A549 treated with ZK216348 at 1 μM for 4 hours (cell line): ENCODE data around the gene KRT7. TPM values are rescaled to one million over a fixed set of nuclear protein-coding genes. Genes with fewer than 3 reads are reported as not detected.

Experiments used
- total RNA-seq: library from RNA; stranded (reverse); fragments of 200-300 nt; extraction: Qiagen RNA extraction; gene quantifications from 5 replicates; pipeline ENCODE4 v1.2.3, GENCODE V29; 2022; ENCODE audit warnings: low read depth

The KRT7 gene
- total RNA-seq = 3,669 to 5,808 TPM (median 4,897 TPM) in 5 replicates

DNA sequence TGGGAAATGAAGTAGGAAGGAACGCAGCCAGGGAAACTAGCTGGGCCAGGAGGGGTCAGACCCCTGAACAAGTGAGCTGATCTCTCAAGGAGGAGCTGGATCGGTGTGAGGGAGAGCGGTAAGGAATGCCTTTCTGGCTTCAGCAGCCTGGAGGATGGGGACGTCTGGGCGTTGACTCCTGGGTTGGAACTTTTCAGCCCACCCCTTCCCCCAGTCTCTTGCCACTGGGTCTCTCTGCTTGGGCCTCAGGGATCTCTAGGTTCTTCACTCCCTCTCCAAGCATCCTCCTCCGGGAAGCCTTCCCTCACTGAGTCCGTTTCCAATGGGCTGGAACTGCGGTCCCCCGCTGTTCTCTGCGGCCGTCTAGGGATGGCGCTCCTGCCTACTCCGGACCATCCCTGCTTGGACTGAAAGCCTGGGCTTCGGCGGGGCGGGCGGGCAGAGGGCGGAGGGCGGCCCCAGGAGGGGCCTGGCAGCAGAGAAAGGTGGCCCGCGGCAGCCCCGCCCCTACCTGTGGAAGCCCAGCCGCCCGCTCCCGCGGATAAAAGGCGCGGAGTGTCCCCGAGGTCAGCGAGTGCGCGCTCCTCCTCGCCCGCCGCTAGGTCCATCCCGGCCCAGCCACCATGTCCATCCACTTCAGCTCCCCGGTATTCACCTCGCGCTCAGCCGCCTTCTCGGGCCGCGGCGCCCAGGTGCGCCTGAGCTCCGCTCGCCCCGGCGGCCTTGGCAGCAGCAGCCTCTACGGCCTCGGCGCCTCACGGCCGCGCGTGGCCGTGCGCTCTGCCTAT is at the start of gene KRT7:
TSS of gene KRT7 (plus strand) at position 570 of the 788 bp plus-strand sequence. CDS start at position 624, 54 bp downstream.

DNA sequence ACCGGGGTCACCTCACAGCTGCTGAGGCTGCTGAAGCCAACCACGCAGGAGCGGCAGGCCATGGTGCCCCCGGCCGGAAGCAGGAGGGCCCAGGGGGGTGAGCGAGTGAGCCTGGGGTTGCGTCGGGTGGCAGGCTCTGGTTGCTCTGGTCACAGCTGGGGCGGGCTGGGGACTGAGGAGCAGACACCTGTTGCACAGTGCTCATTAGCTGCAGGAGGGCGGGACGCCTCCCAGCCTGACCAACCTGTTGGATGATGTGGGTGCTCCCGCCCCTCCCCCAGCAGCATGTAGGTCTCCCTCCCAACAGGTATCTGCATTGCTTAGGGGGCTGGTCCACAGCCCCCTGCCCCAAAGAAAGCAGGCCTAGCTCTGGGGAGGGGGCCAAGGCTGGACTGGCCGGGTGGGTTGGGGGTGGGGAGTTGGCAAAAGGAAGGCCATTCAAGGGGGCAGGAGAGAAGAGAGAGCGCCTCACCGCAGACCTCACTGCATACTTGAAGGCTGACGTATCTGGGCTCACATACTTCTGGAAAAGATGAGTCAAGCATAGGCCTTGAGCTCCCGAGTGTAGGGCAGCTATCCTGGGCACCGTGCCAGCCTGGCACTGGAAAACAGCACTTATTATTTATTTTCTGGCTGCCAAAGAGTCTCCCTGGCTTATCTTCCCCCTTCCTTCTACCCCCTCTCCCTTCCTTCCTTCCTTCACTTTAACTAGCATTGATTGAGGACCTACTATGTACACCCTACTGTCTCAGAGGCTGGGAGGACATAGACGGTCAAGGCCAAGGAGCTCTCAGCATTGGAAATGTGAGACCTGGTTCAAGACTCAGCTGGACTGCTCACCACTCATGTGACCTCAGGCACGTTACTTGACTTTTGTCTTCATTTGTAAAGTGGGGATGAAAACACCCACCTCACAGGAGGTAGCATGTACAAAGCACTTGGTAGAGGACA is 40.9 kb upstream of the KRT7 start, which contains the start of gene KRT80:
TSS of gene KRT80 (minus strand) at position 174 of the 951 bp plus-strand sequence. CDS start at position 62, 112 bp downstream.

DNA sequence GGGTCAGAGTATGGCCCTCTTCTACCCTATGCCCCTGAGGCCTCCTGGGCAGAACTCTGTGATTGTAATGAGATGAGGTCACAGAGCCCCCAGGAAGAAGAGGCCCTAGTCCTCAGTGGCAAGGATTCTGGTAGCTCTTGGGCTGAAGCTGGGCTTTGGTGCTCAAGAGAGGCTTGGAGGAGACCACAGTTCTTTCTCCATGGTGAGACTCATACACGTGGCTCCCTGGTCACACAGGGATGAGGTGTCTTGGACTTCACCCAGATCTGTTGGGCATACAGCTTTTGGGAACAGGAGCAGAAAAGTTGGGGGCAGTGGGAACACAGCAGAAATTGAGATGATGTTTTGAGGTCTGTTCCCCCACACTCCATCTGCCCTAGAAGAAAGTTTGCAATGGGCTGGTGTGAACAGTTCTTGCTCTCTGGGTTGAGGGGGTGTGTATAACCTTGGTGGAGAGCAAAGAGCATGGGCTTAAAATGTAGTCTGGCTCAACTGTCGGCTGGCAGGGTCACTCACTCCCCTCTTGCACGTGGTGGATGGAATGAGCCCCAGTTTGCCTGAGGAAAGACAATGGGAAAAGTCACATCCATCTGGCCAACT is 41.6 kb downstream of the KRT7 start, which contains the start of gene KRT86:
TSS of gene KRT86 (plus strand) at position 125 of the 600 bp plus-strand sequence. CDS start 27,272 bp downstream, outside the sequence.

DNA sequence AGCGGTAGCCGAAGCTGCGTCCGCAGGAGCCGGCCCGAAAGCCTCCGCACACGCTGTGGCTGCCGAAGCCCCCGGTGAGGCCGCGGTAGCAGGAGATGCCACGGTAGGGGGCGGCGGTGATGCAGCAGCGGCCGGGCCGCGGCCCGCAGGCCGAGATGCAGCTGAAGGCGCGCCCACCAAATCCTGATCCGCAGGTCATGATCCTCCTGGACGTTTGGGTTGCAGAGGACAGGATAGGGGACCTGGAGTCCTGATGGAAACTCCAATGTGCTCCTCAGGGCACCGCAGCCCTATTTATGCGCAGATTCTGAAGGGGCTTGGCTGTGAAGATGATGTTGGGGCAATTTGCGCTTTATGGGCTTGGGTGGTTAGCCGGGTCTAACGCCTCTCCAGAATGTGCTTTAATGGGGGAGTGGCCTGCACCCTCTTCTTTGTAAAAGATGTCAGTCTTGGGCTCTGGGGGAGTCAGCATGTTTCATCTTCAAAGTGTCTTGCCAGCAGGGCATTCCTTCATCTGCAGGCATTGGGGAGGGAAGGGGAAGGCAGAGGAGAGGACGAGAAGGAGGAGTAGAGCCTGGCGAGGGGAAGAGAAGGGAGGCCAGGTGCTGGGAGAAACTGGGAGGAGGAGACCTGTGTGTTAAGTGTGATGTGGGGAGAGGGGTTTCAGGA is 58.4 kb downstream of the KRT7 start, which contains the start of gene KRT81:
TSS of gene KRT81 (minus strand) at position 268 of the 669 bp plus-strand sequence. CDS start at position 199, 69 bp downstream.

Other genes starting within 250 kb of the KRT7 start
- 0.25 to 0.58 TPM (median 0.49 TPM) in 5 replicates for gene TAMALIN, start 226.3 kb upstream of the KRT7 start, total RNA-seq
- 23.2 to 43.4 TPM (median 36.0 TPM) in 5 replicates for gene NR4A1, start 181.8 kb upstream of the KRT7 start, total RNA-seq
- gene ATG101, start 163.3 kb upstream of the KRT7 start, total RNA-seq = 63.3 to 103 TPM (median 101 TPM) in 5 replicates
- not detected in 5 replicates for gene SMIM41, start 153.5 kb upstream of the KRT7 start, total RNA-seq
- 37.5 to 66.0 TPM (median 57.9 TPM) in 5 replicates for gene KRT80, start 41.2 kb upstream of the KRT7 start, total RNA-seq
- gene KRT86, start 41.4 kb downstream of the KRT7 start, total RNA-seq = 32.5 to 48.5 TPM (median 46.2 TPM) in 5 replicates
- gene KRT81, start 58.3 kb downstream of the KRT7 start, total RNA-seq = 2,470 to 4,224 TPM (median 3,729 TPM) in 5 replicates
- 2.9 to 6.1 TPM (median 5.1 TPM) in 5 replicates for gene KRT83, start 88.2 kb downstream of the KRT7 start, total RNA-seq
- gene KRT85, start 134.2 kb downstream of the KRT7 start, total RNA-seq = not detected in 5 replicates
- not detected in 5 replicates for gene KRT84, start 152.4 kb downstream of the KRT7 start, total RNA-seq
- not detected in 5 replicates for gene KRT82, start 173.1 kb downstream of the KRT7 start, total RNA-seq
- gene KRT75, start 201.1 kb downstream of the KRT7 start, total RNA-seq = 0.12 to 0.20 TPM (median 0.16 TPM) in 4 of 5 replicates, not detected in the other
- gene KRT6B, start 218.9 kb downstream of the KRT7 start, total RNA-seq = 0.11 TPM in 1 of 5 replicates, not detected in the others
- not detected in 5 replicates for gene KRT6C, start 240.6 kb downstream of the KRT7 start, total RNA-seq